Limb (tissue), 2 donors: Measurements from ENCODE around the gene CLDN6.

ENCODE experiments used
- DNase-seq, 2 donors: peaks; one replicate each; pipeline ENCODE4 v3.0.0-alpha.2; 2016; ENCODE audit errors: extremely low spot score in 2 of 2

The CLDN6 gene

DNA sequence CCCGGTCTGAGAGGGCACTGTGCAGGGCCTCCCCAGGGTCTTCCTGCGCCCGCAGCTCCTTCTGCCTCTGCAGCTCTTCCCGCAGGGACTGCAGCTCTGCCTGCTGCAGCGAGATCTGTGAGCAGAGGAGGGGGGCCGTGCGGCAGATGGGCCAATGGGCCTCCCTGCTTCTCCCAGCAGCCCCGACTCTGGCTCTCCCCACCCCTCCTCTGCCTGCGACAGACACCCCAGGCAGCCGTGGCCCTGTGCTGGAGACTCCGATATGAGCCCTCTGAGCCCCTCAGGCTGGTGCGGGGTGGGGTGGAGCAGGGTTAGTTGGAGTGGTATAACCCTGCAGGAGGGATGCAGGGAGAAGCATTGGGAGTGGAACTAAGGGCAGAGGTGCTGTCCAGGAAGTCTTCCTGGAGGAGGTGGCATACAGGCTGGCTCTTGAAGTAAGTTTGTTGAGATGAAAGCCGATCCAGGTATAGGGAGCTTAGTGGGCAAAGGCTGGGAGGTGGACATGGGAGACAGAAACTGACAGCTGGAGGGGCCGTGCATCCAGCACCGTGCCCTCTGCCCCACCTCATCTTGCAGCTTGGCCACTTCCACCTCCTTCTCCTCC, 10.8 kb upstream of the CLDN6 start:
- DNase-seq, result no peak

DNA sequence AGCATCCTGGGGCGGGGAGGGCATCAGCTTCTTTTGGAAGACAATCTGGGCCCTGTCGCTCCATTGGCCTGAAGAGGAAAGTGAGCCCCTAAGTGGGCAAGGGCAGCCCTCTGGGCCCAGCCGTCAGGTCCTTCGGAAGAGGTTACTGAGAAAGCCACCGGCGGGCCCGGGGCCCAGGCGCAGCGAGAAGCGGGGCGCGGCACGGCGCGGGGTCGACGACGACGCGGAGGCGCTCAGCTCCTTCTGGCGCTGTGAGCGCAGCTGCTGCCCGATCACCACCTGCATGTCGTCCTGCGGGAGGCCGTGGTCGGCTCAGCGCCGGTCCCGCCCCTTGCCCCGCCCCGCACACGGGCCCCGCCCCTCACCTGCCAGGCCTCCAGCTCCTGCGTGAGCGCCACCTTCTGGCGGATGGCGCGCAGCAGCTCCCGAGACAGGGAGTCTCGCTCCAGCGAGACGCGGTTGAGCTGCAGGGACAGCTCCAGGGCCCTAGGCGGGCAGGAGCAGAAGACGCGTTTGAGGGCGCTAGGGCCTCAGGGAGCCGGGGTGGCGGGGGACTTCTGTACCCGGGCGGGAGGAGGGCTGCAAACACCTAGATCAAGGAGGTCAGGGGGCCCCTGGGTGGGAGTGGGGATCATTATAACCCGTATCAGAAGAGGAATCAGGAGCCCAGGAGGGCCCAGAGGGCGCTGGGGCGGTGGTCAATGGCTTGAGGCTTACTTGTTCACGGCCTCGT, 10.2 kb upstream of the CLDN6 start:
- DNase-seq, result peak in 1 of 2 donors; percentile 91

- no peak for DNase-seq
Observed at GRCh38 chr16:3027489-3027795, 9.5 kb upstream of the CLDN6 start.

GRCh38 chr16:3026609-3027488, 8.9 kb upstream of the CLDN6 start:
- DNase-seq, result no peak

GRCh38 chr16:3026003-3026378, 8.0 kb upstream of the CLDN6 start:
- DNase-seq, result no peak

DNA sequence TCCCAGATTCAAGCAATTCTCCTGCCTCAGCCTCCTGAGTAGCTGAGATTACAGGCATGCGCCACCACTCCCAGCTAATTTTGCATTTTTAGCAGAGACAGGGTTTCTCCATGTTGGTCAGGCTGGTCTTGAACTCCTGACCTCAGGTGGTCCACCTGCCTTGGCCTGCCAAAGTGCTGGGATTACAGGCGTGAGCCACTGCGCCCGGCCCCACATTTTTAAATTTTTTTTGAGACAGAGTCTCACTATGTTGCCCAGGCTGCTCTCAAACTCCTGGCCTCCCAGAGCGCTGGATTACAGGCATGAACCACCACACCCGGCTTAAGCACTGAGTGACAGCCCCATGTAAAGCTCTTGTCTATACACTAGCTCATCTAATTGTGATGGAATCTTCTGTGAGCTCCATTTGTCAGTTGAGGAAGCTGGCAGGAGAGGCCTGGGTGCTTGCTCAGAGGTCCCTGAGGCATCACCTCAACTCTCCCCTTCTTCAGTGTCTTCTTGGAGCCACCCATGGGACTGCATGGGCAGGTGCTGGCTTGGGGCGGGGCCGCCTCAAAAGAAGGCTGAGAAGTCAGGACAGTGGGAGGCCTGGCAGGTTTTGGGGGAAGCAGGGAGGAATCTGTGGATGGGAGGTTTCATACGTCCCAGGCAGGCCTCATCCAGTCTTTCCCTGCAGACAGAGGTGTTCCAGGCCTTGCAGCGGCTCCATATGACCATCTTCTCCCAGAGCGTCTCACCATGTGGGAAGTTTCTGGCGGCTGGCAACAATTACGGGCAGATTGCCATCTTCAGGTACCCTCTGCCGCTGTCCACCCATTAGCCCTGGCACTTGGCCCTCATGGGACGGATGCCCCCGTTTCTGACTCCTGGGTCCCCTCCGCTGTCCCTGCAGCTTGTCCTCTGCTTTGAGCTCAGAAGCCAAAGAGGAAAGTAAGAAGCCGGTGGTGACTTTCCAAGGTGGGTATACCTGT, 7.3 kb upstream of the CLDN6 start:
- no peak for DNase-seq

GRCh38 chr16:3023669-3024478, 5.9 kb upstream of the CLDN6 start, which contains the start of the genes HCFC1R1 and THOC6:
HCFC1R1 (minus strand) TSS chr16:3023942; CDS start chr16:3023941, 1 bp downstream.
THOC6 (plus strand) TSS chr16:3024035; CDS start chr16:3024327, 292 bp downstream.
- DNase-seq, result peak; percentile 94 to 96

- DNase-seq, result no peak
Observed at GRCh38 chr16:3023415-3023668, 5.4 kb upstream of the CLDN6 start.

DNA sequence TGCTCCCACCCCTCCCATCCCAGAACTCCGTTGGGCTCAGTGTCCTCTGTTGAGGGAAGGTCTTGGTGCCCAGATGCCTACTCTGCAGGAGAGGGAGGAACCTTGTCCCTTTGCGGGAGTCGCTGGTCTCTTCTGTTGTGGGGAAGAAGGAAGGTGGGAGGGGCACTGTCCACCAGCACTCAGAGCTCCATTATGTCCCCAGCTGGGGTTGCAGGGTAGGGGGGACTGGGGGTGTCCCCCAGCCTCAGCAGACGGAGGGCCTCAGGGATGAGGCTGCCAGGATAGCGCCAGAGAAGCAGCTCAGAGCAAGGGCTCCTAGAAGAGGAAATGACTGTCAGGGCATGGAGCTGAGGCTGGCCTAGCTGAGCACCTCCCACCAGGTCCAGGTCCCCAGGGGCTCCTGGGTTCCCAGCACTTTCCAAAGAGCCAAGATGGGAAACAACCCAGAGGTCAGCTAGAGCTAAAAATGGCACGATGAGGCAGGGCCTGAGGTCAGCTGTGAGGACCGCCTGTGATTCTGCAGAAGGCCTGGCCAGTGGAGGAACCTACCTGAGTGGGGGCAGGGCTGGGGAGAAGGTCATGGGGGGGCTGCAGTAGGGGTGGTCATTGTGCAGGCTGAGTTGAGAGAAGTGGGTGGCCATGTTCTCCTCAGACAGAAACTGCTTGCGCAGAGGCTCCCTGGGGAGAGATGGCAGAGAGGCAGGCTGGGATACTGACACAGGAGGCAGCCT, 4.9 kb upstream of the CLDN6 start:
- no peak for DNase-seq

DNA sequence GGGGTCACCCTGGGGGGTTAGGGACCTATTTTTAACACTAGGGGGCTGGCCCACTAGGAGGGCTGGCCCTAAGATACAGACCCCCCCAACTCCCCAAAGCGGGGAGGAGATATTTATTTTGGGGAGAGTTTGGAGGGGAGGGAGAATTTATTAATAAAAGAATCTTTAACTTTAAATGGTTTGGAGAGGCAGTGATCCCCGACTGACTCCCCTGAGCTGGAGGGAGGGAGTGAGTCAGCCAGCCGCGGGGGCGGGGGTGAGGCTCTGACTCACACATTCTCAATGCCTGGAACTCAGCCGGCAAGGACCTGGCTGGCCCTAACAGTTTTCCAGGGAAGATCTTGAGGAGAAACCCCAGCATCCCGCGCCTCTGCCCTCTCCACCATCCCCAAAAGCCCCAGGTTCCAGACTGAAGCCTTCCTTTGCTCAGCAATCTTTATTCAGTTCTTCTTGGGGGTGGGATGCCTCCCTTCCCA, 4.3 kb upstream of the CLDN6 start:
- DNase-seq, result peak; percentile 82 to 88

DNA sequence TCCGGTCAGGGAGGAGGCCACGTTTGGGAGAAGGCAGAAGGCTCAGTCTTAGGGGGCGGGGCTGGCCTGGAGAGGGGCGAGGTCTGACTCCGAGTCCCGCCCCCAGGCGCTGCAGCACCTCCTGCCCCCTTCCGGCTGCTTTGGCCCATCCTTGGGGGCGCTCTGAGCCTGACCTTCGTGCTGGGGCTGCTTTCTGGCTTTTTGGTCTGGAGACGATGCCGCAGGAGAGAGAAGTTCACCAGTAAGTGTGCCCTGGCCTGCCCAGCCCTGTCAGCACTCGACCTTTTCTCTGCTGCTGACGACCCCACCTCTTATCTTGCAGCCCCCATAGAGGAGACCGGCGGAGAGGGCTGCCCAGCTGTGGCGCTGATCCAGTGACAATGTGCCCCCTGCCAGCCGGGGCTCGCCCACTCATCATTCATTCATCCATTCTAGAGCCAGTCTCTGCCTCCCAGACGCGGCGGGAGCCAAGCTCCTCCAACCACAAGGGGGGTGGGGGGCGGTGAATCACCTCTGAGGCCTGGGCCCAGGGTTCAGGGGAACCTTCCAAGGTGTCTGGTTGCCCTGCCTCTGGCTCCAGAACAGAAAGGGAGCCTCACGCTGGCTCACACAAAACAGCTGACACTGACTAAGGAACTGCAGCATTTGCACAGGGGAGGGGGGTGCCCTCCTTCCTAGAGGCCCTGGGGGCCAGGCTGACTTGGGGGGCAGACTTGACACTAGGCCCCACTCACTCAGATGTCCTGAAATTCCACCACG, 3.6 kb upstream of the CLDN6 start:
- DNase-seq, result peak; percentile 69 to 74

DNA sequence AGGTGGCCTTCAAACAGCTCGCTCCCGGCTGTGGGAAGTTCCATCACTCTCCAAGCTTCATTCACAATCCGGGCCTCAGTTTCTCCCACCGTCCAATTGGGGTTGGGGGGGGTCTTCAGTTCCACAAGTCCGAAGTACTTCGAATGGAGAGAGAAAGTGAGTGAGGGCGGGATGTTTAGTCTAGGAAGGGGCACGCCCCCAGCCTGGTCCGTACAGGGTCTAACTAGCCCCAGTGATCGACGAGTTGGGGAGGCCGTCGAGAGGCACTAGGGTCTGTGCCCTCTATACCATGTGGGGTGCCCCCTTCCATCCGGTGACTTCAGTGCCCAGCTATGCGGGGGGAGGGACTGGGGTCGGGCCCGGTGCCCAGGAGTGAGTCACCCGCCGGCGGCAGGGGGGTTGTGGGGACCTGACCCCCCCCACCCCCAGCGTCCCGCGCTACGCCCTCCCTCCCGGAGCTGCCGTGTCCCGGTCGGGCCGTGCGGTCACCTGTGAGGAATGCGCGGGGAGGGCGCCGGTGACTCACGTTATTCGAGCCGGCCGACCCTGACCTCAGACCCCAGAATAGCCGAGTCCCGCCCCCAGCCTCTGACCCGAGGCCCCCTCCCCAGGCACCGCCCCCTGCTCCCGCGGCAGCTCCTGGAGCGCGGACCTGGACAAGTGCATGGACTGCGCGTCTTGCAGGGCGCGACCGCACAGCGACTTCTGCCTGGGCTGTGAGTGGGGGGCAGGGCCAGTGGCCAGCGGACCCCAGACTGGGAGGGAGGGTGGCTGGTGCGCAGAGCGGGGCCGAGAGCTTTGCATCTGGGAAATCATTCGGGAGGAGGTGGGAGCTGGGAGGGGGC, 2.8 kb upstream of the CLDN6 start:
- DNase-seq, result peak; percentile 36 to 82

DNA sequence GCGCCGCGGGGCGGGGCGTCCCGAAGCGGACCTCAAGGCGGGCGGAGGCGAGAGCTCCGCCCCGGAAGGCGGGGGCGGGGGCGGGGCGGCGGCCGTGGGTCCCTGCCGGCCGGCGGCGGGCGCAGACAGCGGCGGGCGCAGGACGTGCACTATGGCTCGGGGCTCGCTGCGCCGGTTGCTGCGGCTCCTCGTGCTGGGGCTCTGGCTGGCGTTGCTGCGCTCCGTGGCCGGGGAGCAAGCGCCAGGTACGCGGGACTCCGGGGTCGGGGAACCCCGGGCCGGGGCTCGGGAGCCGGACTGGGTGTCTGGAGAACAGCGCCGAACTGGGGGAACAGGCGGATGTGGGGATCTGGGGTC, 2.2 kb upstream of the CLDN6 start, which contains the start of gene TNFRSF12A:
TNFRSF12A (plus strand) TSS at position 122 of the 357 bp plus-strand sequence; CDS start at position 152, 30 bp downstream.
- DNase-seq, result peak; percentile 70 to 86

GRCh38 chr16:3019594-3020246, 1.7 kb upstream of the CLDN6 start:
- DNase-seq, result no peak

DNA sequence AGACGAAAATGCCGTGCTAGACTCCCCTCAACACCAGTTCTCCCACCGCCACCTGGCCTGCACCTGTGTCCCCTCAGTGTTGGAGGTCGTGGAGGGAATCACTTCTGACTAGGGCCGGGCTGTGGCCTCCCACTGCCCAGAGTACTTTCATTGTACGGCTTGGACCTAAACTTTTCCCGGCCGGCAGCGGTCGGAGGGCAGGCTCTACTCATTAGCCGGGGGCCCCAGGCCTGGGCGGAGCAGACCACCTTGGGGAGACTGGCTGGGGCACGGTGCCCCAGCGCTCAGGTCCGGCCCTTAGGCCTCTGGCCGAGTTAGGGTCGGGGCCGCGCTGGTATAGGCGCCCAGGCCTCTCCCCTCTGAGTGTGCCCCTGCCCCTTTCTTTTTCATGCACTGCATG, 639 bp downstream of the CLDN6 start:
- no peak for DNase-seq

DNA sequence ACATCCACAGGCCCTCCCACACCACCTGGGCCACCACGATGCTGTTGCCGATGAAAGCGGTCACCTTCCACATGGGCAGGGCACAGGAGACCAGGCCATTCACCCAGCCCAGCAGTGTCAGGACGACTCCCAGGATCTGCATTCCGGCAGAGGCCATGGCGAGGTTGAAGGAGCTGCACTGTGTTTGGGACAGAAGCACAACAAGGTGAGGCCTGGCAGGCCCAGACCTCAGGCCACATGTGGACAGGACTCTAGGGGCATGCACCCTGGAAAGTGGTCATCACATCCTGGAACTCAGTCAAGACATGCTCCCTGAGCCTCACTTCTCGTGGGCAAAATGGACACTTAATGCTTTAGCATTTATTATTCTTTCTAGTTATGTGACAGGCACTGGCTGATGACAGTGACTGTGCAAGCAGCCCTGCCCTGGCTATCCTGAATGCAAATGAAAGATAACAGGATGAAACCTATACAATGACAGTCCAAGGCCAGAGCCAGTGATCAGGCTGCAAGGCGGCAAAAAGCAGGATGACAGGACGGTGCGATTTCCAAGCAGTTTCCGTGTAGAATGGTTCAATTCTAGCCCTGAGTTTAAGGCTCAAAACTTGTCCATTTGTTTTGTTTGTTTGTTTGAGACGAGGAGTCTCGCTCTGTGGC, 2.0 kb downstream of the CLDN6 start:
- DNase-seq, result no peak

DNA sequence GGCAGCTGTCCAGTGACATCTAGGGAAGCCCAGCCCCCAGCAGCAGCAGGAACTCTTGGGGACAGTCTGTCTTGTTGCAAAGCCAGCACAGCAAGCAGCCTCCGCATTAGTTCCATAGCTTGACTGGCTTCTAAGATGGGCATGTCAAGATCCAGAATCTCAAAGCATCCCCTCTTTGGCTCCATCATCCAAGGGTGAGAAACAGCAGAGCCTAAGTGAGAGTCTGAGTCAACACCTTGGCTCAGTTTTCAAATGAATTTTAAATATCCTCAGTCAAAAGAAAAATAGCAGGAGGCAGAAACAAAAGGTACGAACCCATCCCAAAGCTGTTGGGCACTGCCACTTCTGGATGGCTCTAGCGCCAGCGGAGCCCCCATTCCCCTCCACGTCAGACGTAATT, 3.0 kb downstream of the CLDN6 start:
- no peak for DNase-seq
